Ovary (tissue), 9 donors: Measurements from ENCODE around the gene LNPEP. TPM values are rescaled to one million over a fixed set of nuclear protein-coding genes. Genes with fewer than 3 reads are reported as not detected.

Source experiments
- DNase-seq, 5 donors: peaks; one replicate each; pipeline ENCODE4 v3.0.0-alpha.2; 2019 to 2020
- H3K27ac ChIP-seq, 2 donors: fragments of 200-600 bp; one replicate each; pipeline versions ENCODE4 v1.5.1 to v1.8.0; 2019 to 2022
- H3K27me3 ChIP-seq: fragments of 200-600 bp; one replicate; pipeline ENCODE4 v1.8.0; 2022
- H3K36me3 ChIP-seq: fragments of 200-600 bp; sonication (generic); one replicate; pipeline ENCODE4 v1.5.1; 2019
- H3K4me1 ChIP-seq: one replicate; pipeline ENCODE4 v1.8.1; 2013; ENCODE audit warnings: mild to moderate bottlenecking, moderate library complexity; ENCODE audit not compliant: insufficient read depth
- H3K4me3 ChIP-seq: fragments of 200-600 bp; sonication (generic); one replicate; pipeline ENCODE4 v1.5.1; 2017
- H3K9me3 ChIP-seq, 2 donors: fragments of 200-600 bp in 1 of 2; sonication (generic) in 1 of 2; one replicate each; pipeline versions ENCODE4 v1.5.1 to v1.8.1; 2013 to 2019; ENCODE audit warnings: mild to moderate bottlenecking in 1 of 2, moderate library complexity in 1 of 2
- EP300 ChIP-seq: sonication (generic); formaldehyde crosslinking; IDR thresholded peaks from one replicate; pipeline ENCODE4 v1.6.1; 2017; ENCODE audit warnings: antibody characterized with exemption
- POLR2A ChIP-seq: fragments of 450-650 bp; IDR thresholded peaks from one replicate; pipeline ENCODE4 v1.6.1; 2017; ENCODE audit warnings: antibody characterized with exemption, mild to moderate bottlenecking, moderate library complexity
- WGBS, 3 donors: extraction: QIAGEN DNeasy Blood & Tissue Kit in 1 of 3; methylation state at CpG; one replicate each; pipeline versions ENCODE4 v1.1.5 to v1.1.7; 2013 to 2017; 5-methylcytosine and 5-hydroxymethylcytosine counted together
- intact Hi-C, 4 donors: fragments of 100-400 bp; cut with DNase I; formaldehyde crosslinking; loops; one replicate each; pipeline versions ENCODE4 v1.11.0 to v1.15.1; 2022 to 2023
- polyA plus RNA-seq, 2 donors: library from polyadenylated mRNA; stranded (reverse); fragments of 200-250 nt in 1 of 2; fragments of 350-450 nt in 1 of 2; fragmentation: Illumina TruSeq in 1 of 2; extraction: RNeasy Lipid Tissue Mini Kit (QIAGEN cat#74804) in 1 of 2; gene quantifications; one replicate each; pipeline ENCODE4 v1.2.3, GENCODE V29; 2013 to 2014
- total RNA-seq, 7 donors: library from RNA; depleted of rRNA in 2 of 7; stranded (reverse); fragments of >200 nt in 2 of 7; fragmentation: NEBNext Ultra II Directional in 3 of 7; extraction: Animal tissue kit (Norgen Biotek cat#: 25700) in 3 of 7; gene quantifications; one replicate each; pipeline versions ENCODE4 v1.1.0 to v1.2.4, GENCODE V29; 2016 to 2023
- TF ChIP-seq, protein P1 (sequence below), 3 donors: fragments of 450-650 bp in 2 of 3; fragments of 200-600 bp in 1 of 3; IDR thresholded peaks; one replicate each; pipeline versions ENCODE4 v1.5.1 to v1.8.0; 2016 to 2022; ENCODE audit warnings: antibody characterized with exemption in 3 of 3, mild to moderate bottlenecking in 1 of 3
- donor health status: DM: no; HTN: no; CAD: no; lungs with moderate emphysema.
- donor health status: DM: no; HTN: no; CAD: no.
- donor health status: Bipolar disorder and iron deficiency.
- donor health status: DM: yes; HTN: yes; CAD: no.
- donor health status: DM: no; HTN: no; CAD: no.
- donor health status: DM: yes; HTN: yes; CAD: no.

LNPEP gene
- total and polyA plus RNA-seq, 9 donors, result 7.6 to 45.5 (median 32.3) TPM

DNA sequence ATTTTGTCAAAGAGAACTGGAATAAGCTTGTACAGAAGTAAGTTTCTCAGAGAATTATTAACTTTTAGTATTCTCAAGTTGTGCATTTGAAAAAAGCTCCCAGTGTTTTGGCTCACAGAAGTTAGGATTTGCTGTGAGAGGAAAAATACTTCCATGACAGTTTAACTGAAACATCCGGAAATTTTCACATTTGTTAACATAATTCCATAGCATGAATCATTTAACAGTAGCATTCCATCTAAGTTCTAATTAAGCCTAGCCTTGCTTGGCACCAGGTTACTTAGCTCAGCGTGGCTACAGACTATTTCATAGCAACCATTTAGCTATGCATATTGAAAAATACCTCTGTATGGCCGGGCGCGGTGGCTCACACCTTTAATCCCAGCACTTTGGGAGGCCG lies 90.8 kb downstream of the LNPEP start:
- H3K36me3 ChIP-seq, result no peaks in the 10 kb centered on the region
- no peaks in the 10 kb centered on the region for H3K27me3 ChIP-seq
- no peak overlapping the region for H3K4me3 ChIP-seq
- DNase-seq, result no peak
- H3K4me1 ChIP-seq, result no peaks in the 10 kb centered on the region
- 95 to 97% (median 96%) methylated on average over 6 of the region's 6 CpGs for WGBS, 3 donors
- H3K9me3 ChIP-seq, result no peaks in the 10 kb centered on the region
- TF ChIP-seq, protein P1, sequence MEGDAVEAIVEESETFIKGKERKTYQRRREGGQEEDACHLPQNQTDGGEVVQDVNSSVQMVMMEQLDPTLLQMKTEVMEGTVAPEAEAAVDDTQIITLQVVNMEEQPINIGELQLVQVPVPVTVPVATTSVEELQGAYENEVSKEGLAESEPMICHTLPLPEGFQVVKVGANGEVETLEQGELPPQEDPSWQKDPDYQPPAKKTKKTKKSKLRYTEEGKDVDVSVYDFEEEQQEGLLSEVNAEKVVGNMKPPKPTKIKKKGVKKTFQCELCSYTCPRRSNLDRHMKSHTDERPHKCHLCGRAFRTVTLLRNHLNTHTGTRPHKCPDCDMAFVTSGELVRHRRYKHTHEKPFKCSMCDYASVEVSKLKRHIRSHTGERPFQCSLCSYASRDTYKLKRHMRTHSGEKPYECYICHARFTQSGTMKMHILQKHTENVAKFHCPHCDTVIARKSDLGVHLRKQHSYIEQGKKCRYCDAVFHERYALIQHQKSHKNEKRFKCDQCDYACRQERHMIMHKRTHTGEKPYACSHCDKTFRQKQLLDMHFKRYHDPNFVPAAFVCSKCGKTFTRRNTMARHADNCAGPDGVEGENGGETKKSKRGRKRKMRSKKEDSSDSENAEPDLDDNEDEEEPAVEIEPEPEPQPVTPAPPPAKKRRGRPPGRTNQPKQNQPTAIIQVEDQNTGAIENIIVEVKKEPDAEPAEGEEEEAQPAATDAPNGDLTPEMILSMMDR (IDR thresholded peaks at IDR 0.05), result no peak
- TF ChIP-seq EP300, result no peak
- no peak for TF ChIP-seq POLR2A
- no peak overlapping the region for H3K27ac ChIP-seq
- intact Hi-C loops, result no loop called here

DNA sequence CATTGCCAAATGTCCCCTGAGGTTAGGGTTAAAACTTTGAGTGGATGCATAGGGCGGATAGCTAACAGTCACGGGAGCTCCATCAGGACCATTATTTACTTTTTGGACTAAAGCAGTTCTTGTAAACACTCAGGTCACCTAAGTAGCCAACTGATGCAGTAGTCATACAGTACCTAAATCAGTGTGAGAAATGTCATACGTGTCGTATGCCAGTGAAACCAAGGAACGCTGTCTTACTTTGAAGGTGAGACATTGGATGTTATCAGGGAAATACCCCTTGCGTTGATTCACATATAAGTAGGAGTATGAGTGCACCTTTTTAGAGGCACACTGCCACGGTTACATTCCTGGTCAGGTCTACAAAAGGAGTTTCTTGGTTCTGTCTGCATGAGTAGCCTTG lies 101.9 kb downstream of the LNPEP start:
- H3K27me3 ChIP-seq, result no peaks in the 10 kb centered on the region
- intact Hi-C loops, result no loop called here
- H3K9me3 ChIP-seq, result no peaks in the 10 kb centered on the region
- DNase-seq, result no peak
- H3K36me3 ChIP-seq, result no peaks in the 10 kb centered on the region
- no peak overlapping the region for H3K27ac ChIP-seq
- WGBS, 3 donors, result 72 to 78% (median 76%) methylated on average over 7 of the region's 7 CpGs
- TF ChIP-seq POLR2A (no peak), EP300 (no peak)
- TF ChIP-seq, protein P1 (IDR thresholded peaks at IDR 0.05), result no peak
- no peaks in the 10 kb centered on the region for H3K4me1 ChIP-seq
- no peak overlapping the region for H3K4me3 ChIP-seq

DNA sequence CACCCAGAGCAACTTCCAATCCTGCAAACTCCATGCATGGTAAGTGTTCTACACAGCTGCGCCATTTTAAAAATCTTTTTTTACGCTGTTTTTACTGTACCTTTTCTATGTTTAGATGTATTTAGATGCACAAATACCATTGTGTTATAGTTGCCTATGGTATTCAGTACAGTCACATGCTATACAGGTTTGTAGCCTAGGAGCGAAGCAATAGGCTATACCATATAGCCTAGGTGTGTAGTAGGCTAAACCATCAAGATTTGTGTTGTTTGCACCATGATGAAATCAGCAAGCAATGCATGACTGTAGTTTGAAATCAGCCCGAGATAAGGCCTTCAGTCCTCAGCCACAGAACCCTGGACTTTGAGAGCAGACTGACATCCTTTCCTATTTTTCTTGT lies 105.4 kb downstream of the LNPEP start:
- 95 to 96% (median 95%) methylated on average over 4 of the region's 4 CpGs for WGBS, 3 donors
- Histone ChIP-seq H3K9me3 (no peaks in the 10 kb centered on the region), H3K4me1 (no peaks in the 10 kb centered on the region), H3K4me3 (no peak overlapping the region), H3K27ac (no peak overlapping the region), H3K27me3 (no peaks in the 10 kb centered on the region), H3K36me3 (no peaks in the 10 kb centered on the region)
- no peak for DNase-seq
- TF ChIP-seq, protein P1 (IDR thresholded peaks at IDR 0.05), result no peak
- no peak for TF ChIP-seq POLR2A
- TF ChIP-seq EP300, result no peak
- intact Hi-C loops, result no loop called here

DNA sequence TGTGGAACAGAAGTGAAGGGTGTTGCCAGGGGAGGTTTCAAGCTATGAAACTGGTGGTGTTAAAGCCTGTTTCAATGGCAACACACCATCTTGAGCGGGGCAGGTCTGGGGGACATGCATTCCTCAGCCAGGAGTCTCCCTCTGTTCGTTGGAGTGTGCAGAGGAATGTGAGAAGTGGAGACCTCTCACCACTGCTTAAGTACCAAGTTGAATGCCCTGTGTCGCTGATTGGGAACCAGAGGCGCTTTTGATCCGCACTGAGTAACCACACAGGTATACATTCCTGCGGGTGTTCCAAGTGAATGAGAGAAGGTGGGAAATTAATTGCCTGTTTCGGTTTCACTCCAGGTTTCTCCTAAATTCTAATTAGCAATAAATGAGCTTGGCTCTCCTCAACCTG lies 107.1 kb downstream of the LNPEP start:
- WGBS, 3 donors, result 76 to 87% (median 78%) methylated on average over 7 of the region's 7 CpGs
- Histone ChIP-seq H3K4me1 (no peaks in the 10 kb centered on the region), H3K9me3 (no peaks in the 10 kb centered on the region), H3K4me3 (no peak overlapping the region), H3K36me3 (no peaks in the 10 kb centered on the region), H3K27me3 (no peaks in the 10 kb centered on the region), H3K27ac (no peak overlapping the region)
- no peak for DNase-seq
- TF ChIP-seq, protein P1 (IDR thresholded peaks at IDR 0.05), result no peak
- TF ChIP-seq POLR2A, result no peak
- no peak for TF ChIP-seq EP300
- intact Hi-C loops, result no loop called here

DNA sequence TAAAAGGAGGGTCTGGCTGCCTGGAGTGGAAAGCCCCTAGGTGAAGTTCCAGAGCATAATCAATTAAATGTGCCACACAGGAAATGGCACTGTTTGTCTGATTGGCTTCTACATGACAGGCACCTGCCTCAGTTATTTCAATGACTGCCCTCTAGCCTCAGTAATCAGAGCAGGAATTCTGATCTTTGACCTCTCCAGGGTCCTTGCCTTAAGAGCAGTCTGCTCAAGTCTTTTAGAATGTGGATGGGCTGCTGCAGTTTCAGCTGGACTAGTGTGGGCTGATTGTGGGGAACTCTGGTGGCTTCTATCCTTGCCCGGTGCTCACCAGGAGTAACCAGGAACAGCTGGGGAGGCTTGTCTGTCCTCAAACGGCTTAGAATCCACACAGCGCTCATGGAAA lies 107.6 kb downstream of the LNPEP start:
- Histone ChIP-seq H3K9me3 (no peaks in the 10 kb centered on the region), H3K27me3 (no peaks in the 10 kb centered on the region), H3K4me1 (no peaks in the 10 kb centered on the region), H3K27ac (no peak overlapping the region), H3K4me3 (no peak overlapping the region), H3K36me3 (no peaks in the 10 kb centered on the region)
- WGBS, 3 donors, result 58 to 71% (median 63%) methylated on average over 3 of the region's 3 CpGs
- no peak for DNase-seq
- TF ChIP-seq EP300, result no peak
- TF ChIP-seq POLR2A, result no peak
- TF ChIP-seq, protein P1 (IDR thresholded peaks at IDR 0.05), result no peak
- intact Hi-C loops, result no loop called here
